ENCODE measurements around the gene PDE4D.

- no peak for TF ChIP-seq EZH2 (IDR thresholded peaks at IDR 0.05; ENCODE audit: insufficient read depth, poor library complexity, severe bottlenecking)
- no peak for TF ChIP-seq EZH2phosphoT487 (IDR thresholded peaks at IDR 0.05; ENCODE audit: insufficient read depth, low read depth)
Observed at GRCh38 chr5:59540366-59540765, 353.2 kb downstream of the PDE4D start.

Data from GM23248 (cell line).